CD14-positive monocyte (primary cell): ENCODE measurements around the gene GRID1. TPM values are rescaled to one million over a fixed set of nuclear protein-coding genes. Genes with fewer than 3 reads are reported as not detected.

Experiments used
- DNase-seq, 3 donors: peaks; one replicate each; pipeline ENCODE4 v3.0.0-alpha.2; 2011 to 2022
- H2AFZ ChIP-seq: 2 replicates; pipeline ENCODE4 v1.6.0; 2012; ENCODE audit warnings: mild to moderate bottlenecking, low read depth, low read length, inconsistent platforms; ENCODE audit not compliant: insufficient read depth, poor library complexity, severe bottlenecking
- H3K27ac ChIP-seq, 2 donors: 1 replicate in 1 of 2; 2 replicates in 1 of 2; pipeline ENCODE4 v1.5.1; 2012 to 2013; ENCODE audit warnings: low read length in 2 of 2, control low read depth in 1 of 2, inconsistent platforms in 1 of 2, low read depth in 1 of 2, mild to moderate bottlenecking in 1 of 2
- H3K27me3 ChIP-seq, 2 donors: one replicate each; pipeline versions ENCODE4 v1.6.0 to v1.6.1; 2011 to 2013; ENCODE audit warnings: low read length in 2 of 2; ENCODE audit not compliant: control insufficient read depth in 2 of 2, insufficient read depth in 2 of 2
- H3K36me3 ChIP-seq, 2 donors: replicated peaks in 1 of 2; 1 replicate in 1 of 2; 2 replicates in 1 of 2; pipeline versions ENCODE4 v1.5.1 to v1.6.1; 2012 to 2013; ENCODE audit warnings: low read length in 2 of 2, control low read depth in 1 of 2, inconsistent platforms in 1 of 2, mild to moderate bottlenecking in 1 of 2; ENCODE audit not compliant: insufficient read depth in 2 of 2, control insufficient read depth in 1 of 2
- H3K4me1 ChIP-seq, 2 donors: 1 replicate in 1 of 2; 2 replicates in 1 of 2; pipeline versions ENCODE4 v1.5.1 to v1.6.1; 2012 to 2013; ENCODE audit warnings: low read length in 2 of 2, control low read depth in 1 of 2, inconsistent platforms in 1 of 2, mild to moderate bottlenecking in 1 of 2, moderate library complexity in 1 of 2; ENCODE audit not compliant: insufficient read depth in 2 of 2, control insufficient read depth in 1 of 2
- H3K4me2 ChIP-seq: replicated peaks from 2 replicates; pipeline ENCODE3; 2012; ENCODE audit warnings: low read length, moderate library complexity, mild to moderate bottlenecking; ENCODE audit not compliant: poor library complexity, severe bottlenecking; ENCODE audit errors: extremely low read depth
- H3K4me3 ChIP-seq, 3 experiments: fragments of 200-600 bp in 1 of 3; sonication (generic) in 1 of 3; replicated peaks in 1 of 3; 1 replicate in 2 of 3; 2 replicates in 1 of 3; pipeline ENCODE4 v1.5.1; 2011 to 2013; ENCODE audit warnings: low read length in 3 of 3, mild to moderate bottlenecking in 3 of 3, control low read depth in 2 of 3, low read depth in 2 of 3, inconsistent platforms in 1 of 3, moderate library complexity in 1 of 3
- H3K79me2 ChIP-seq: 2 replicates; pipeline ENCODE4 v1.6.0; 2012; ENCODE audit warnings: mild to moderate bottlenecking, control low read depth, inconsistent platforms, low read length, moderate library complexity; ENCODE audit not compliant: insufficient read depth
- H3K9ac ChIP-seq: 2 replicates; pipeline ENCODE4 v1.6.0; 2017; ENCODE audit warnings: low read length, mild to moderate bottlenecking; ENCODE audit not compliant: insufficient read depth, poor library complexity, severe bottlenecking
- H3K9me3 ChIP-seq, 2 donors: replicated peaks in 1 of 2; 1 replicate in 1 of 2; 2 replicates in 1 of 2; pipeline versions ENCODE4 v1.5.1 to v1.6.1; 2012 to 2013; ENCODE audit warnings: low read length in 2 of 2, control low read depth in 1 of 2; ENCODE audit not compliant: control insufficient read depth in 1 of 2, insufficient read depth in 1 of 2
- H4K20me1 ChIP-seq: 2 replicates; pipeline ENCODE4 v1.6.0; 2012; ENCODE audit warnings: mild to moderate bottlenecking, low read length, control low read depth, moderate library complexity; ENCODE audit not compliant: insufficient read depth
- H3K27ac Mint-ChIP-seq, 7 donors: one replicate each; pipeline ENCODE4 v1.8.0; 2020; ENCODE audit warnings: mild to moderate bottlenecking in 7 of 7, mixed read lengths in 7 of 7, moderate library complexity in 6 of 7, inconsistent platforms in 2 of 7
- H3K27me3 Mint-ChIP-seq, 3 donors: one replicate each; pipeline ENCODE4 v1.8.0; 2021 to 2022; ENCODE audit warnings: low read depth in 3 of 3, mild to moderate bottlenecking in 3 of 3, mixed read lengths in 3 of 3, moderate library complexity in 3 of 3, inconsistent platforms in 1 of 3
- H3K36me3 Mint-ChIP-seq, 2 donors: one replicate each; pipeline ENCODE4 v1.8.0; 2020; ENCODE audit warnings: mixed read lengths in 2 of 2, inconsistent platforms in 1 of 2, mild to moderate bottlenecking in 1 of 2
- H3K4me1 Mint-ChIP-seq: one replicate; pipeline ENCODE4 v1.8.0; 2020; ENCODE audit warnings: mild to moderate bottlenecking, mixed read lengths
- H3K4me3 Mint-ChIP-seq, 2 donors: one replicate each; pipeline ENCODE4 v1.8.0; 2020; ENCODE audit warnings: mild to moderate bottlenecking in 2 of 2, mixed read lengths in 2 of 2, moderate library complexity in 1 of 2
- H3K9me3 Mint-ChIP-seq, 7 donors: one replicate each; pipeline ENCODE4 v1.8.0; 2020 to 2022; ENCODE audit warnings: mixed read lengths in 7 of 7, mild to moderate bottlenecking in 6 of 7, moderate library complexity in 6 of 7, inconsistent platforms in 2 of 7
- CTCF ChIP-seq: fragments of 200-600 bp; IDR thresholded peaks from one replicate; pipeline ENCODE4 v1.8.0; 2022; ENCODE audit warnings: antibody characterized with exemption, mild to moderate bottlenecking
- WGBS: methylation state at CpG from one replicate; pipeline ENCODE4 v1.1.5; 2013; ENCODE audit warnings: missing lambda C conversion rate; ENCODE audit not compliant: insufficient coverage; 5-methylcytosine and 5-hydroxymethylcytosine counted together
- intact Hi-C, 2 donors: fragments of 100-400 bp; cut with micrococcal nuclease; formaldehyde crosslinking; loops; one replicate each; pipeline versions ENCODE4 v1.15.0 to v1.15.1; 2023
- polyA plus RNA-seq, 3 donors: library from polyadenylated mRNA; depleted of rRNA in 1 of 3; unstranded in 2 of 3; stranded (reverse) in 1 of 3; fragments of 300-500 nt in 2 of 3; fragments of >200 nt in 1 of 3; fragmentation: Illumina TruSeq in 2 of 3; gene quantifications; 1 replicate in 2 of 3; 2 replicates in 1 of 3; pipeline ENCODE4 v1.2.3, GENCODE V29; 2012 to 2021

Gene GRID1
- polyA plus RNA-seq, 3 donors = not detected

GRCh38 chr10:85735997-85736396 is 630.6 kb downstream of the GRID1 start:
- Mint-ChIP-seq H3K27ac (no peak overlapping the region), H3K4me3 (no peak overlapping the region), H3K36me3 (no peaks in the 10 kb centered on the region), H3K4me1 (no peaks in the 10 kb centered on the region), H3K9me3 (peaks cover 0 to 8% (median 3%) of the 10 kb centered on the region in 7 donors), H3K27me3 (peaks cover 0 to 1% (median 0%) of the 10 kb centered on the region in 3 donors)
- no peak overlapping the region for H3K9ac ChIP-seq
- no peaks in the 10 kb centered on the region for H3K9me3 ChIP-seq
- no peaks in the 10 kb centered on the region for H3K79me2 ChIP-seq
- no peak for TF ChIP-seq CTCF
- WGBS = 78% methylated on average over 1 of the region's 1 CpG
- no peaks in the 10 kb centered on the region for H3K36me3 ChIP-seq
- H3K4me3 ChIP-seq = no peak overlapping the region
- H3K4me2 ChIP-seq = no peak overlapping the region
- H4K20me1 ChIP-seq = no peaks in the 10 kb centered on the region
- DNase-seq = no peak
- H2AFZ ChIP-seq = no peak overlapping the region
- no peak overlapping the region for H3K27ac ChIP-seq
- intact Hi-C loops = no loop called here
- H3K4me1 ChIP-seq = no peaks in the 10 kb centered on the region
- no peaks in the 10 kb centered on the region for H3K27me3 ChIP-seq

- H3K27me3 ChIP-seq = no peaks in the 10 kb centered on the region
- no peak for TF ChIP-seq CTCF
- H3K79me2 ChIP-seq = no peaks in the 10 kb centered on the region
- H3K27me3 Mint-ChIP-seq = peaks cover 0 to 1% (median 0%) of the 10 kb centered on the region in 3 donors
- no peak overlapping the region for H3K4me2 ChIP-seq
- no peaks in the 10 kb centered on the region for H3K36me3 ChIP-seq
- WGBS = 100% methylated on average over 1 of the region's 7 CpGs
- H2AFZ ChIP-seq = no peak overlapping the region
- intact Hi-C loops = no loop called here
- H3K9ac ChIP-seq = no peak overlapping the region
- no peaks in the 10 kb centered on the region for H3K4me1 ChIP-seq
- peaks cover 0 to 6% (median 3%) of the 10 kb centered on the region in 7 donors for H3K9me3 Mint-ChIP-seq
- no peak overlapping the region for H3K4me3 ChIP-seq
- no peak overlapping the region for H3K4me3 Mint-ChIP-seq
- no peak for DNase-seq
- no peaks in the 10 kb centered on the region for H3K4me1 Mint-ChIP-seq
- no peak overlapping the region for H3K27ac ChIP-seq
- H3K27ac Mint-ChIP-seq = no peak overlapping the region
- H3K36me3 Mint-ChIP-seq = no peaks in the 10 kb centered on the region
- peaks cover 0 to 4% of the 10 kb centered on the region in 2 donors for H3K9me3 ChIP-seq
- H4K20me1 ChIP-seq = no peaks in the 10 kb centered on the region
These were observed 631.8 kb downstream of the GRID1 start for GRCh38 chr10:85734791-85735190.
